A549 treated with CpdA at 1 μM for 4 hours (cell line): ENCODE data around the gene ITIH4. TPM values are rescaled to one million over a fixed set of nuclear protein-coding genes. Genes with fewer than 3 reads are reported as not detected.

ENCODE experiments used
- total RNA-seq: library from RNA; stranded (reverse); fragments of 200-300 nt; extraction: Qiagen RNA extraction; gene quantifications from 5 replicates; pipeline ENCODE4 v1.2.3, GENCODE V29; 2022; ENCODE audit warnings: low read depth

The ITIH4 gene
- 0.45 to 1.4 TPM (median 0.69 TPM) in 5 replicates for total RNA-seq

DNA sequence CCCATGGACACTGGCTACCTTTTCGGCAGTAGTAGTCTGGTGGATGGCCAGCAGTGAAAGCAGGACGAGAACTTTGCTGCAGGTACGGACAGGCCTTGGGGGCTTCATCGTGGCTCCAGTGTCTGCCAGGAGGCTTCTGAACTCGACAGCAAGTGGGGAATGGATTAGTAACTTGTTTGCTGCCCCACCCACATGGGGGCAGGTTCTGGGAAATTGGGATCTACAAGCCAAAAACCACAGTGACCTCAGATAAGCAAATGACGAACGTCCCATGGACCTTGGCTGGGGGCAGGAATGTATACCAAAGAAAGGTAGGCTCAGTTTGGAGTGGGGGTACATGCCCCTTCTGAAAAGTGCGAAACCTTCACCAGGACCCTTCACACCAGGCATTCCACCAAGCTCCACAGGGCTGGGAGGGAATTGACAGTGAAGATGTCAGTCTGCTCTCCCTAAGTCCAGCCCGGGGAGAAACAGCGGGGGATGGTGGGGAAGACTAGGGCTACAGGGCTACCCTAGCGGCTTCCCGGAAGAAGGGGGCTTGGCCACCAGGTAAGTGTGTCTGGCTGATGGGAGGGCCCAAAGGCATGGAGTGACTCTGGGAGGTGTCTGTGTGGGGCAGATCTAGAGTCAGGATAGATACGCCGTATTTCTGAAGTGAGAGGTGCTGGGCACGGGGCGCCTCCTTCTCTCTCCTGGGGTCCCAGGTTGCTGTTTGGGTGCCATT, at the start of gene ITIH4:
Gene ITIH4, minus strand, starts transcription at position 138 of the 724 bp plus-strand sequence. Its CDS starts 30 bp downstream, at position 108.

DNA sequence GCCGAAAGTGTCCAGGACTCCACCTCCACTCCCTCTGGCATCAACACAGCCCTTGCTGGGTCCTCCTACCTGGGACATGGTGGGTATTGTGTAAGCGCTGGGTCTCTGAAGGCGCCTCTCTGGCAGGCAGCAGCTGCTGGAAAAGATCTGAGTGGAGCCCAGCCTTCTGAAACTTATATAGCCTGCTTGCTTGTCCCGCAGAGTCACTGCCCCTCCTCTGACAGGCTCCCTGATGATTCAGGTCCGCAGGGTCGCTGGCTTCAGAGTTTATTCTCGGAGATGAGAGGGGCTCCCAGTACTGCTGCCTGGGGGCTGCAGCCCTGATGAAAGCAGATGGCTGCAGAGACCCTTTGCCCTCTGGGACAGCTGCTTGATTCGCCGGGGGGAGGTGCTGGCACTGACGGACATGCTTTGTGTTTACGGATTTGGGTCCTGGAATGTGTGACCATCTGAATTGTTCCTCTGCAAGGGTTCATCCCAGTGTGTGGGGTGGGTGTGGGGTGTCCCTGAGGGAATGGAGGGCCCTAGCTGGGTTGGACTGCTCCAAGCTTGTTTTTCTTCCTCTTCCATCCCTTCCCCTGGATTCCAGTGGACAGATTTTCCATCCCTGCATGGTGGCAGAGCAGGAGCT, 4.5 kb upstream of the ITIH4 start, which contains the start of gene MUSTN1:
Gene MUSTN1, minus strand, starts transcription at position 149 of the 631 bp plus-strand sequence. Its CDS starts 71 bp downstream, at position 78.

DNA sequence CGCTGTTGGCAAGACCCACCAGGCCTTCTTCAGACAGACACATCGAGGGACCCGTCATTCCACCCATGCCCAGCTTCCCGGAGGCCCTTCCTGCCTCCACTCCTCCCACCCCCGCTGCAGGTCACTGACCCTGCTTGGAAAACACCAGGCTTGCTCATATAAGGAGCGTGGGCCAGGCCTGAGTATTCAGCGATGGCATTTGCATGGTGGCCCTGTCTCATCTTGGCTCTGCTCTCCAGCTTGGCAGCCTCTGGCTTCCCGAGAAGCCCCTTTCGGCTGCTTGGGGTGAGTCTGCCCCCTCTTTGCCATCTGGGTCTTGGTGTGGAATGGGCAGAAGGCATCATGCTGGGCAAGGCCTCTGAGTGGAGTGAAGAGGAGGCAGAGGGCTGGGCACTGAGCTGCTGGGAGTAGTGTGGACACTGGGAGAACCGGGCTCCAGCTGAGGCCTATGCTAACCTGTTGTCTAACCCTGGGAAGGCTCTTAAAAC, 35.8 kb downstream of the ITIH4 start, which contains the start of gene ITIH3:
Gene ITIH3, plus strand, starts transcription at position 185 of the 488 bp plus-strand sequence. Its CDS starts 8 bp downstream, at position 193.

DNA sequence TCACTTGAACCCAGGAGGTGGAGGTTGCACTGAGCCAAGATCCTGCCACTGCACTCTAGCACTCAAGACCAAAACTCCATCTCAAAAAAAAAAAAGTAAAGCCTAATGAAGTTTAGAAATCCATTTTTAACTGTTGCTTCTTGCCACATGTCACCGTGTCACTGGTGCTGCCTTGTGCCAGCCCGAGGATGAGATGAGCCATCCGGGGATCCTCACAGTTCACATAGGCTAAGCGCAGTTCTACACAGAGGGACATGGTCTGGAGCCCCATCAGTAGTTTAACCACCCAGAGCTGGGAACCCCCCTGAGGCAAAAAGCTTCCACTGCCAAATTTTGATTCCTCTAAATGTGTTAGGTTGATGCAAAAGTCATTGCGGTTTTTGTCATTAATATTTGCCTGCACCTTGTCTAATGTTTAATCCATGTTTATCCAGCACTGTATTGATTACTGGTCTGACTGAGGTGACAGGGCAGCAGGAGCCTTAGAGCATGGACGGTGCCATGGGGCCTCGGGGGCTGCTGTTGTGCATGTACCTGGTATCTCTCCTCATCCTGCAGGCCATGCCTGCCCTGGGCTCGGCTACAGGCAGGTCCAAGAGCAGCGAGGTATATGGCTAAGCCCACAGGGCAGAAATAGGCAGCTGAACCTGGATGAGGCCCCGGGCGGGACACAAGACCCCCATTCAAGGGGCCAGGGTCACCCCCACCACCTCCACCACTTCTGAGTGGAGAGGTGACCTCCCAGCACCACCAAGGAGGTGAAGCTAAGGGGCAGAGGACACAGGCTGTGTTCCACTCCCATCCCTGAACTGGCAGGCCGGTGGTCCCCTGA, 53.1 kb downstream of the ITIH4 start, which contains the start of gene ITIH1:
Gene ITIH1, plus strand, starts transcription at position 473 of the 832 bp plus-strand sequence. Its CDS starts 17 bp downstream, at position 490.

DNA sequence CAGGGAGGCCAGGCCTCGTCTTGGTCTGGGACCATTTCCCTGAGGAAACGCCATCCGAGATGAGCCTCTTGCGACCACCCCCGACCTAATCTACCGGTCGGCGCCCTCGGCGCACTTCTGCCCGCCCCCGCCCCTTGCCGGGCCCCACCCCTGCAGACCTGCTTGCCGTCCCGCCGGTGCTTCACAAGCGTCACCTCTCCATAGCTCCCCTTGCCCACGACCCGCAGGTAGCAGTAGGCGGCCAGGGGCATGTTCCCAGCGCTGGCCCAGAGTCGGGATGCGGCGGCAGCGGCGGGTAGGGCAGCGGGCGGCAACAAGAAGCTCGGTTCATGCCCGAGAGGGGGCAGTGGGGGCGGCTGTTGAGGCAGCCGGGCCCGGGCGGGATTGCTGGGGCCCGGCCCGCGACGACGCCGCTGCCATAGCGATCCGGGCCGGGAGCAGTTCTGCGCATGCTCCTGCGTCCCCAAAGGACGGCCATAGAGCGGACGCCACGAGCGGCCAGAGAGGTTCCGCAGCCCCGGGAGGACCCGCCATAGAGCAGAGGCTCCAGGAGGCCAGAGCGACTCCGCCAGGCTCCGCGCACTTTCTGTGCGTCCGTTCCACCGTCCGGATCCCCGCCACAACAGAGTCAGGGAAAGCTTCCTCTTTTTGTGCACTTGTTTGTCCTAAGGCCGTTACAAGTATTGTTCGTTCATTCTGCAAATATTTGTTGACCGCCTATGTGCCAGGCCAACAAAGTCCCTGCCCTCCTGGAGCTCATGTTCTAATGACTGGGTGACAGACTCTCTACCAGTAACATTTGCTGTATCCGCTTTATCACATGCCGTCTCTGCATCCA, 59.8 kb downstream of the ITIH4 start, which contains the start of gene NEK4:
Gene NEK4, minus strand, starts transcription at position 445 of the 838 bp plus-strand sequence. Its CDS starts 194 bp downstream, at position 251.

Other genes starting within 250 kb of the ITIH4 start
- gene PBRM1, start 144.8 kb downstream of the ITIH4 start, total RNA-seq, result 11.2 to 15.4 TPM (median 15.0 TPM) in 5 replicates
- gene GNL3, start 144.6 kb downstream of the ITIH4 start, total RNA-seq, result 96.1 to 184 TPM (median 103 TPM) in 5 replicates
- gene GLT8D1, start 124.9 kb downstream of the ITIH4 start, total RNA-seq, result 34.1 to 43.1 TPM (median 37.2 TPM) in 5 replicates
- gene SPCS1, start 124.6 kb downstream of the ITIH4 start, total RNA-seq, result 138 to 175 TPM (median 157 TPM) in 5 replicates
- 11.2 to 17.8 TPM (median 14.1 TPM) in 5 replicates for gene NEK4, start 59.7 kb downstream of the ITIH4 start, total RNA-seq
- gene ITIH1, start 53.1 kb downstream of the ITIH4 start, total RNA-seq, result not detected in 5 replicates
- gene ITIH3, start 35.9 kb downstream of the ITIH4 start, total RNA-seq, result 0.05 to 0.24 TPM in 2 of 5 replicates, not detected in the others
- 0.52 TPM in 1 of 5 replicates, not detected in the others for gene MUSTN1, start 4.3 kb upstream of the ITIH4 start, total RNA-seq
- gene STIMATE, start 66.9 kb upstream of the ITIH4 start, total RNA-seq, result 6.7 to 9.6 TPM (median 8.7 TPM) in 5 replicates
- 7.2 to 9.3 TPM (median 7.8 TPM) in 5 replicates for gene SFMBT1, start 215.4 kb upstream of the ITIH4 start, total RNA-seq